Right lobe of liver (tissue), 4 donors: ENCODE data around the gene ERVH48-1.
"Not testable (repeated sequence)": the region's sequence is repeated elsewhere in the genome, so short reads cannot be mapped to it uniquely, and the experiment has no call there.

Experiments
- CTCF ChIP-seq, 4 donors: fragments of 200-600 bp in 3 of 4; fragments of 450-650 bp in 1 of 4; IDR thresholded peaks; one replicate each; pipeline versions ENCODE4 v1.5.1 to v1.8.0; 2016 to 2022; ENCODE audit warnings: antibody characterized with exemption in 4 of 4, mild to moderate bottlenecking in 2 of 4
- POLR2A ChIP-seq: fragments of 450-650 bp; IDR thresholded peaks from one replicate; pipeline ENCODE4 v1.6.1; 2017; ENCODE audit warnings: antibody characterized with exemption, mild to moderate bottlenecking
- donor health status: DM: no; HTN: no; CAD: no.
- donor health status: DM: no; HTN: no; CAD: no.
- donor health status: DM: no; HTN: yes; CAD: no.

- not testable (repeated sequence) for TF ChIP-seq POLR2A; CTCF (IDR thresholded peaks at IDR 0.05)
These were observed 7.9 kb upstream of the ERVH48-1 start for GRCh38 chr21:42933137-42933970.
